ENCODE measurements around the gene DOHH.

DNA sequence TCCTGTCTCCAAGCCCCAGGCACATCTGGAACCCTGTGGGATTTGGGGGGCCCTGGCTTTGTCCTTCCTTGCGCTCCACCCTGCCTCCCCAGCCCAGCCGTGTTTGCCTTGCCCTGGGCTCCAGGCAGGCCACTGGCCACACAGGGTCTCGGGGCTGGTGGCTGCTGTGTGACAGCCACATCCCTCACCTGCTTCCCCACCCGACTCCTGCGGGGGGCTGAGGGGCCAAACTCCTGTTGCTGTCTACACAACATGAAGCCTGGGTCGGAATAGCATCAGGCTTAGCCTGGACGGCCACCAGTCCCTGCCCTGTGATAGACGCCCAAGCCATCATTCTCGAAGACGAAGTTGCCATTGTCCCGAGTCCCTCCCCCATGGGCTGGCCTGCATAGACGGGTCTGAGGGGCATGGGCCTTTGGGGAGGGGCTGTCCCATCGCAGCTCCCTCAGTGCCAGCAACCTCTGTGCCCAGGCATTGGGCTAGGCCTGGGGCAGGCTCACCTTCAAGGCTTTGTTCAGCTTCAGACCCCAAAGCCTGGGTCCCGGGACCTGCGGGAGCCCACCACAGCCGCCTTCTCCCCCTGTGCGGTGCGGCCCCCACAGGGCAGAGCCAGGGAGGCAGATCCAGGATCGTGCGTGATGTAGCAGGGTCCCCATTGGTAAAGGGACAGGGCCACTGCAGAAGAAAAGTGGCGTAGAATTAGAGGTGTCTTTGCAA lies 23.0 kb upstream of the DOHH start:
- TF ChIP-seq, protein P1, sequence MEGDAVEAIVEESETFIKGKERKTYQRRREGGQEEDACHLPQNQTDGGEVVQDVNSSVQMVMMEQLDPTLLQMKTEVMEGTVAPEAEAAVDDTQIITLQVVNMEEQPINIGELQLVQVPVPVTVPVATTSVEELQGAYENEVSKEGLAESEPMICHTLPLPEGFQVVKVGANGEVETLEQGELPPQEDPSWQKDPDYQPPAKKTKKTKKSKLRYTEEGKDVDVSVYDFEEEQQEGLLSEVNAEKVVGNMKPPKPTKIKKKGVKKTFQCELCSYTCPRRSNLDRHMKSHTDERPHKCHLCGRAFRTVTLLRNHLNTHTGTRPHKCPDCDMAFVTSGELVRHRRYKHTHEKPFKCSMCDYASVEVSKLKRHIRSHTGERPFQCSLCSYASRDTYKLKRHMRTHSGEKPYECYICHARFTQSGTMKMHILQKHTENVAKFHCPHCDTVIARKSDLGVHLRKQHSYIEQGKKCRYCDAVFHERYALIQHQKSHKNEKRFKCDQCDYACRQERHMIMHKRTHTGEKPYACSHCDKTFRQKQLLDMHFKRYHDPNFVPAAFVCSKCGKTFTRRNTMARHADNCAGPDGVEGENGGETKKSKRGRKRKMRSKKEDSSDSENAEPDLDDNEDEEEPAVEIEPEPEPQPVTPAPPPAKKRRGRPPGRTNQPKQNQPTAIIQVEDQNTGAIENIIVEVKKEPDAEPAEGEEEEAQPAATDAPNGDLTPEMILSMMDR (IDR thresholded peaks at IDR 0.05; ENCODE audit: low read length): no peak
- no peak for TF ChIP-seq EZH2 (IDR thresholded peaks at IDR 0.05; ENCODE audit: borderline replicate concordance, low read length)
